HEK293T (cell line): Measurements from ENCODE around the gene SLC9A9.

Experiments used
- ARNT ChIP-seq: fragments of 450-650 bp; IDR thresholded peaks from 2 replicates; pipeline ENCODE4 v1.6.1; 2017; ENCODE audit warnings: mild to moderate bottlenecking
- BHLHE40 ChIP-seq: fragments of 450-650 bp; IDR thresholded peaks from 2 replicates; pipeline ENCODE4 v1.6.1; 2016; ENCODE audit warnings: mild to moderate bottlenecking, moderate library complexity, borderline replicate concordance
- CTBP1 ChIP-seq: fragments of 450-650 bp; IDR thresholded peaks from 2 replicates; pipeline ENCODE4 v1.6.1; 2016; ENCODE audit warnings: borderline replicate concordance
- ELF4 ChIP-seq: fragments of 450-650 bp; IDR thresholded peaks from 2 replicates; pipeline ENCODE4 v1.6.1; 2017; ENCODE audit warnings: antibody characterized with exemption
- FOXA1 ChIP-seq: fragments of 450-650 bp; IDR thresholded peaks from 2 replicates; pipeline ENCODE4 v1.6.1; 2016; ENCODE audit warnings: mild to moderate bottlenecking
- FOXK2 ChIP-seq: fragments of 450-650 bp; IDR thresholded peaks from 2 replicates; pipeline ENCODE4 v1.6.1; 2016; ENCODE audit warnings: mild to moderate bottlenecking
- FOXM1 ChIP-seq: fragments of 450-650 bp; IDR thresholded peaks from 2 replicates; pipeline ENCODE4 v1.6.1; 2017; ENCODE audit warnings: mild to moderate bottlenecking, borderline replicate concordance
- HDGF ChIP-seq: fragments of 450-650 bp; IDR thresholded peaks from 2 replicates; pipeline ENCODE4 v1.6.1; 2017; ENCODE audit warnings: antibody characterized with exemption, borderline replicate concordance
- L3MBTL2 ChIP-seq: fragments of 450-650 bp; conservative IDR thresholded peaks from 2 replicates; pipeline ENCODE4 v1.6.1; 2016; ENCODE audit warnings: mild to moderate bottlenecking
- NFRKB ChIP-seq: fragments of 450-650 bp; IDR thresholded peaks from 2 replicates; pipeline ENCODE4 v1.6.1; 2016; ENCODE audit warnings: mild to moderate bottlenecking, moderate library complexity
- SP1 ChIP-seq: fragments of 450-650 bp; IDR thresholded peaks from 2 replicates; pipeline ENCODE4 v1.6.1; 2017
- ZNF384 ChIP-seq: fragments of 450-650 bp; IDR thresholded peaks from 2 replicates; pipeline ENCODE4 v1.6.1; 2016

DNA sequence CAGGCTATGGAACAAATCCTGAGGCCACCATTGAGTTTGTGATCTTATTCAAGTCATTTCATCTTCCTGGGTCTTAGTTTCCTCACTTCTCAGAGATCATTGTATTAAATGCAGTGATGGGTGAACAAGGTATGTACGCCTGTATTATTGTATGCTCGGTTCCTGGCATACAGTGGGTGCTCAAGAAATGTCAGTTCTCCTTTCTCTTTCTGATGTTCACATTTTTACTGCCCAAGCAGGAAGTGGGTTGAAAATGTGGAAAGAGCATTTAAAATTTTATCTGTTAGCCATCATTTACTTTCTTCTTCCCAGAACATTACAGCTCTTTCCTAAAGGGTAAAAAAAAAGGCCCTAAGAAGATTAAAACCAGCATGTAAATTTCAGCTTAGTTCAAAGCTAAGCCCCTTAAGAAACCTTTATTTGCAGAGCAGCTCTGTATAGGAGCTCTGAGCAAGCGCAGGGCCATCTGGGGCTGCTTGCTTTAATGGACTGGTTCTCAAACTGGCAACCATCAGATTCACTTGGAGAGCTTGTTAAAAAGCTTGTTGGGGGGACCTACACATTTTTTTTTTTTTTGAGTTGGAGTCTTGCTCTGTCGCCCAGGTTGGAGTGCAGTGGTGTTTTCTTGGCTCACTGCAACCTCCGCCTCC, 549.3 kb downstream of the SLC9A9 start:
- TF ChIP-seq FOXK2 (no peak), SP1 (no peak), ZNF384 (no peak), ELF4 (no peak), L3MBTL2 (no peak), NFRKB (no peak), HDGF (no peak), FOXM1 (no peak), FOXA1 (no peak), BHLHE40 (no peak), ARNT (no peak), CTBP1 (no peak)
